CD4-positive, alpha-beta T cell treated with Interleukin-4 for 1 hour (primary cell): ENCODE measurements around the gene CYP2C18.
"Not testable (repeated sequence)": the region's sequence is repeated elsewhere in the genome, so short reads cannot be mapped to it uniquely, and the experiment has no call there.

ENCODE experiments used
- DNase-seq, 2 donors: peaks; one replicate each; pipeline ENCODE4 v3.0.0-alpha.2; 2020 to 2022

Gene CYP2C18

GRCh38 chr10:94683214-94684054 is at the start of gene CYP2C18:
TSS of gene CYP2C18 (plus strand) at chr10:94683729. CDS start at chr10:94683820, 91 bp downstream.
- DNase-seq = no peak

DNA sequence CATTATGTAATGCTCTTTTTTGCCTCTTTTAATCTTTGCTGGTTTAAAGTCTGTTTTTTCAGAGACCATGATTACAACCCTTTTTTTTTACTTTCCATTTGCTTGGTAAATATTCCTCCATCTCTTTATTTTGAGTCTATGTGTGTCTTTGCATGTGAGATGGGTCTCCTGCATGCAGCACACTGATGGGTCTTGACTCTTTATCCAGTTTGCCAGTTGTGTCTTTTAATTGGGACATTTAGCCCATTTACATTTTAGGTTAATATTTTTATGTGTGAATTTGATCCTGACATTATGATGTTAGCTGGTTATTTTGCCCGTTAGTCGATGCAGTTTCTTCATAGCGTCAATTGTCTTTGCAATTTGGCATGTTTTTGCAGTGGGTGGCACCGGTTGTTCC is 45.4 kb upstream of the CYP2C18 start:
- DNase-seq = not testable (repeated sequence)

DNA sequence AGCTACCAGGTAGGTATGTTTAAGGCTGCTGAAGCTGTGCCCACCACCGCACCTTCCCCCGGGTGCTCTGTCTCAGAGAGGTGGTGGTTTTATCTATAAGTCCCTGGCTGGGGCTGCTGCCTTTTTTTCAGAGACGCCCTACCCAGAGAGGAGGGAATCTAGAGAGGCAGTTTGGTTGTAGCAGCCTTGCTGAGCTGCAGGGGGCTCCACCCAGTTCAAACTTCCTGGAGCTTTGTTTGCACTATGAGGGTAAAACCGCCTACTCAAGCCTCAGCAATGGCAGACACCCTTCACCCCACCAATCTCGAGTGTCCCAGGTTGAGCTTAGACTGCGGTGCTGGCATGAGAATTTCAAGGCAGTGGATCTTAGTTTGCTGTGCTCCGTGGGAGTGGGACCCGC is 43.6 kb upstream of the CYP2C18 start:
- no peak for DNase-seq

GRCh38 chr10:94640562-94640961 is 43.0 kb upstream of the CYP2C18 start:
- DNase-seq = no peak

GRCh38 chr10:94641480-94641879 is 42.0 kb upstream of the CYP2C18 start:
- no peak for DNase-seq

DNA sequence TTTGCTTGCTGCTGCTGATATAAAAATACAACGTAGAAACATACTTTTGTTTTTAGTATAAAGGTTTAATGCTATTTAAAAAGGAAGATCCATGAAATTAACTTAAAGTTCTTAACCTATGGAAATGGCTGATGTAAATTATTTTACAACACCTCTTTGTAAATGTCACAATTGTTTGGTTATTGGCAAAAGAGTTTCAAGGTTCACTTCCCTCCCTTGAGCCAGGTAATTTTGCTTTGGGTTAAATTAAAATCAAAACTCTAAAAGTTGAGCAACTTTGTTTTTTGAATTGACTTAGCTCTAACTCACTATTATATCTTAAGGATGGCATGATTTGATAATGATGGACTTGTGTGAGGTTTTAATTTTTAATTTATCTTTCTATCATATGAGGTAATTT is 39.2 kb upstream of the CYP2C18 start:
- DNase-seq = no peak

DNA sequence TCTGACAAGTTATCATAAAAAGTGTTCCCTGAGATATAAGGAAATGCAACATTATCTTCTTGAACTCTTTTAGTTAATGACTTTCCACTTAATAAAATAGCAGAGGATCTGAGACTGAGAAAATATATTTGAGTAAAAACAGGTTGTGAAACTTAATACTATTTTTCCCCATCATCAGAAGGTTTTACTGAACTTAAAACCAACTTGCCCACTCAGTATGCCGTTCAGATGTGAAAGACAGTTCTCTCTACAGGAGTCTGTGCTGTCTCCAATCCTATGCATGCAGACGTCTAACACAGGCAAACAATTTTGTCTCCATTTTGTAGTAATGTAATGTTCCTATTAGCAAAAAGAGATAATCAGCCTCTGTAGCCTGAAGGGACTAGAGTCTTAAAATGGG is 38.2 kb upstream of the CYP2C18 start:
- no peak for DNase-seq

- DNase-seq = not testable (repeated sequence)
These were observed 28.3 kb upstream of the CYP2C18 start for GRCh38 chr10:94655201-94655600.

- DNase-seq = not testable (repeated sequence)
These were observed 20.5 kb upstream of the CYP2C18 start for GRCh38 chr10:94663061-94663460.

DNA sequence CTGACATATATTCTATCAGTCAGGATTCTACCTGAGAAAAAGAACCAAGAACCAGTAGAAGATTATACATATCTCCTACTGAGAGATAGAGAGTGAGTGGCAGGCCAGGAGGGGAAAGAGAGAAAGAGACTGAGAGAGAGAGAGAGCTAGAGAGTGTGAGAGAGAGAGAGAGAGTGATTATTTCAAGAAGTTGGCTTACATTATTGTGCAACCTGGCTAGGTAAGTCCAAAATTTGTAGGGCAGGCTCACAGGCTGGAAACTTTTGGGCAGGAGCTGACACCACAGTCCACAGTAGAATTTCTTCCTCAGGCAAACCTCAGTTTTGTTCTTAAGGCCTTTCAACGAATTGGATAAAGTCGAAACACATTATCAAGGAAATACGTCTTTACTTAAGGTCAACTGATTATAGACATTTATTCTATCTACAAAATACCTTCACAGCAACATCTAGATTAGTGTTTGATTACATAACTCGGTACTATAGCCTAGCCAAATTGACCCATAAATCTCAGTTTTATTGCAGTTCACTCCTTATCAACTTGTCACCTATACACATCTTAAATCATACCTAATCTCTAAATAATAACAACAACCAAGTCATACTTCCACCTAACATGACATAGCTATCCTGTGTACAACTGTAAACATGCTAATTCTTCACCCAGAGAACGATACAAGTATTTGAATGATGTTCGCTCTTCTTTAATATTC is 17.0 kb upstream of the CYP2C18 start:
- no peak for DNase-seq

GRCh38 chr10:94673614-94674321 is 9.8 kb upstream of the CYP2C18 start:
- DNase-seq = no peak

DNA sequence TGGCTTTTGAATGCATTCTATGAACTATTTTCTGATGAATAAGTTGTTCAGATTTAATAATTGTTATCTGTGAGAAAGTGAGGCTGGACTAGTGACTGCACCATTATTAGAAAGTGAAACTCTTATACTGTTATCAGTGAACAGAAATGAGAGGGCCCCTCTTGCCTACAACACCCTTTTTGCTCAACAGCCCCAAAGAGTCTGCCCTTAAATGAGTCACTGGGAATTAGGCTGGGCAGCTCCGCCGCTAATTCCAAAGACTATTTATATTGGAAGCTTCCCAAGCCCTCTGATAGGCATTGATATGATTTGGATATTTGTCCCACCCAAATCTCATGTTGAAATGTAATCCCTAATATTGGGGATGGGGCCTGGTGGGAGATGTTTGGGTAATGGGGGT is 7.0 kb upstream of the CYP2C18 start:
- no peak for DNase-seq

- DNase-seq = no peak
These were observed 5.8 kb upstream of the CYP2C18 start for GRCh38 chr10:94677691-94678090.

DNA sequence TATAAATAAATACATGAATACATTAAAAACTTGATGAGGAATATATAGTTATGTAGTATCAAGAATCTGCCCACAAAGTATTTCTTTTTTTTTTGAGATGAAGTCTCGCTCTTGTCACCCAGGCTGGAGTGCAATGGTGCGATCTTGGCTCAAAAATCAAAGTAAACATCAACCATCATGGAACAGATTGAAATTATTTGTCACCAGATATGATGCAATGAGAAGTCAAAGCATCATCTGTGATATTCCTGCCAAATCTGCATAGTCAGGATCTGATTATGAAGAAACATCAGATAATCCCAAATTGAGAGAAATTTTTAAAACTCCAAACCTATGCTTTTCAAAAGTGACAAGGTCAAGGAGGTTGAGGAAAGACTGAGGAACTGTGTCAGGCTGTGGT is 5.1 kb upstream of the CYP2C18 start:
- DNase-seq = no peak

DNA sequence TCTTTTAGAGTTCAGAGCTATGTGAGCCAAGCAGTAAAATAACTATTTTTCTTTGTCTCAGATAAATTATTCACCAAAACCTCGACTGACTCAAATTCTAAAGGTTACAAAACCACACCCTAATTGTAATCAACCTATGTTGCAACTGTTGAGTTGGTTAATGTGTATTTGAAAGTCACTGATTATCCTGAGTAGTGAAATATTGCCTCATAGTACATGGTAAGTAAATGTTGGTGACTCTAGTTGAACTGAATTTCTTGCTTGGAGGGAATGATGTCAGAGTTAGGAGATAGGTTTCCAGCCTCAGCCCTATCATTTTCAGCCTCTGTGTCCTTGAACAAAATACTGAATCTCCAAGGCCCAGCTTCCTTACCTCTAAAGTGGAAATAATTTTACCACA is 3.0 kb upstream of the CYP2C18 start:
- DNase-seq = no peak

DNA sequence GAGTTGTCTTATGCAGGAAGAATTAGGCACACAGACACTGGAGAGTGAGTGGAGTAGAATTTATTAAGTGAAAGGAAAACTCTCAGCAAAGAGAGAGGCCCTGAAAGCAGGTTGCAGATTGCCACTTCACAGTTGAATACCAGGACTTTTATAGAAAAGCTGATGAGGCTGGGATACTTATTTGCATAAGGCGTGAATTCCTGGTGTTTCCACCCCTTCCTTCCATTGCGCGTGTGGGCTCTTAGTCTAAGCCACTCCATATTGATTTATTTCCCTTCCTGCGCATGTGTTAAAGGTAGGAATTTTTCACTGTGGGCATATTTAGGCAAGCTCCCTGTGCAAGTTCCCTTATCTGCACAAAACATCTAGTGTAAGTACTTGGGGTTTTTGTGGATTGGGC is 893 bp upstream of the CYP2C18 start:
- not testable (repeated sequence) for DNase-seq

GRCh38 chr10:94687625-94688248 is 4.2 kb downstream of the CYP2C18 start:
- DNase-seq = no peak

DNA sequence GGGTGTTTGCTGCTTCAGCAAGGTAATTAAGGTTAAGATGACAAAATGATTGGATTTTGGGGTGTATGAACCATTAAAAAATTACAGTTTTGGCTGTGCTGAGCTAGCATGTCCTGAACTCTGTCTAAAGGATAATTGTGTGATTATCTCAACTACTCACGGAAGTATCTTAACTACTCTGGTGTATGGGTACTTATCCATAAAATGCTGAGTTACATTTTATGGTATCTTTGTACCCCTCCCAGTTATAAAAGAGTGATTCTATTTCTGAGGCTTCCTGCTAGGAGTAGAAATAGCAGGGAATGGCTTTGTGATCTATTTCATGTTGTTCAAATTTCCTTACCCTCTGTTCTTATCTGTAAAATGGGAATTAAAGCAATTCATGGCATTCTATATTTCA is 22.6 kb downstream of the CYP2C18 start:
- DNase-seq = no peak

DNA sequence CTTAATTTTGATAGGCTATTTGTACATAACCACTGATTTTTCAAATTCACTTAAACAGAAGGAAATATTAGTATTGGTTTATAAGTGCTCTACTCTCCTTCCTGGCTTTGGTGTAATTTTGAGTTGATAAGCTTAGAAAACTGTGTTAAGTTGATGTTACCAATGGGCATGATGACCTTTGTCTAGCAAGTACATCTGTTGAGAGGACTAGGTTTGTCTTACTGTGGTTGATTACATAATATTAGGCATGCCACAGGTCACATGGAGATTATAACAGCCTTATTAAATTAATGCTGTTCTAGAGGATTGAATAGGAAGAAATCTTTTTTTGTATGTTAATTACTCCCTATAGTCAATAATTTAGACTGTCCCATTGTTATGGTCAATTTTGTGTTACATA is 27.0 kb downstream of the CYP2C18 start:
- DNase-seq = no peak

GRCh38 chr10:94725871-94726270 is 42.3 kb downstream of the CYP2C18 start:
- no peak for DNase-seq

- no peak for DNase-seq
These were observed 51.7 kb downstream of the CYP2C18 start for GRCh38 chr10:94735197-94735596.

DNA sequence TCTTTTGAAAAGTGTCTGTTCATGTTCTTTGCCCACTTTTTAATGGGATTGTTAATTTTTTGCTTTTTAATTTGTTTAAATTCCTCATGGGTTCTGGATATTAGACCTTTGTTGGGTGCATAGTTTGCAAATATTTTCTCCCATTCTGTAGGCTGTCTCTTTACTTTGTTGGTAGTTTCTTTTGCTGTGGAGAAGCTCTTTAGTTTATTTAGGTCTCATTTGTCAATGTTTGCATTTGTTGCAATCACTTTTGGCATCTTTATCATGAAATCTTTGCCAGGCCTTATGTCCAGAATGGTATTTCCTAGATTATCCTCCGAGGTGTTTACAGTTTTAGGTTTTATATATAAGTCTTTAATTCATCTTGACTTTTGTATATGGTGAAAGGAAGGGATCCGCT is 55.1 kb downstream of the CYP2C18 start:
- no peak for DNase-seq

DNA sequence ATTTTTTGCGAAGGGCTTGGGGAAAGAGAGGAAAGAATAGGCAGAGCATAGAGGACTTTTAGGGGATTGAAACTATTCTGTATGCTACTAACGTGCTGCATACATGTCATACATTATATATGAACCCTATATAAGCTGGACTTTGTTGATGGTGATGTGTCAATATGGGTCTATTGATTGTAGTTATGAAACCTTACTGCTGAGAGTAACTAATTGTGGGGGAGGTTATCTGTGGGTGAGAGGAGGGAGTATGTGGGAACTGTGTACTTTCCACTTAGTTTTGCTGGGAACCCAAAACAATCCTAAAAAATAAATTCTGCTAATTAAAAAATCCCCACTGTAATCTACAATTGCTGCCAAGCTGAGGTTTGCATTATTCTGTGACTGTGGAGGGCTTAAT is 63.6 kb downstream of the CYP2C18 start:
- DNase-seq = no peak
